ENCODE measurements around the gene FAM161A.

DNA sequence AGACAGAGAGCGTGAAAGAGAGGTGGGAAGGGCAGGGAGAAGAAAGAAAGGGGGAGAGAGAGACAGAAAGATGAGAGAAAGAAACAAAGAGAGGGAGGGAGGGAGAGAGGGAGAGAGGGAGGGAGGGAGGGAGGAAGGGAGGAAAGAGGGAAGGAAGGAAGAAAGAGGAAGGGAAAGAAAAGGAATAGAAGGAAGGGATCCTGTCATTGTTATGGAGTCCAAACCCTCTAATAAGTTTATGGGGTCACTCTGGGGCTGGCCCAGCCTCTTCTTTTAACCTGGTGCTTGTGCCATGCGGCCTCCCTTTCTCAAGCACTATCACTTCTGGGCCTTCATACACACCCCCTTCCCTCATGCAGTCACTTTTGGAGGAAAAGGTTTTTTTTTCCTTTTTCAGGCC lies 58.5 kb downstream of the FAM161A start:
- TF ChIP-seq, protein P1, sequence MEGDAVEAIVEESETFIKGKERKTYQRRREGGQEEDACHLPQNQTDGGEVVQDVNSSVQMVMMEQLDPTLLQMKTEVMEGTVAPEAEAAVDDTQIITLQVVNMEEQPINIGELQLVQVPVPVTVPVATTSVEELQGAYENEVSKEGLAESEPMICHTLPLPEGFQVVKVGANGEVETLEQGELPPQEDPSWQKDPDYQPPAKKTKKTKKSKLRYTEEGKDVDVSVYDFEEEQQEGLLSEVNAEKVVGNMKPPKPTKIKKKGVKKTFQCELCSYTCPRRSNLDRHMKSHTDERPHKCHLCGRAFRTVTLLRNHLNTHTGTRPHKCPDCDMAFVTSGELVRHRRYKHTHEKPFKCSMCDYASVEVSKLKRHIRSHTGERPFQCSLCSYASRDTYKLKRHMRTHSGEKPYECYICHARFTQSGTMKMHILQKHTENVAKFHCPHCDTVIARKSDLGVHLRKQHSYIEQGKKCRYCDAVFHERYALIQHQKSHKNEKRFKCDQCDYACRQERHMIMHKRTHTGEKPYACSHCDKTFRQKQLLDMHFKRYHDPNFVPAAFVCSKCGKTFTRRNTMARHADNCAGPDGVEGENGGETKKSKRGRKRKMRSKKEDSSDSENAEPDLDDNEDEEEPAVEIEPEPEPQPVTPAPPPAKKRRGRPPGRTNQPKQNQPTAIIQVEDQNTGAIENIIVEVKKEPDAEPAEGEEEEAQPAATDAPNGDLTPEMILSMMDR (IDR thresholded peaks at IDR 0.05): no peak
- no peak for TF ChIP-seq EZH2 (IDR thresholded peaks at IDR 0.05; ENCODE audit: borderline replicate concordance, insufficient read depth, low read depth, low read length, poor library complexity, severe bottlenecking)

All from B cell (primary cell).